Central memory CD4-positive, alpha-beta T cell (primary cell): ENCODE data around the gene MAP7D1.
"Not testable (repeated sequence)": the region's sequence is repeated elsewhere in the genome, so short reads cannot be mapped to it uniquely, and the experiment has no call there.

Experiments
- DNase-seq: peaks from one replicate; pipeline ENCODE4 v3.0.0; 2022

Gene MAP7D1

DNA sequence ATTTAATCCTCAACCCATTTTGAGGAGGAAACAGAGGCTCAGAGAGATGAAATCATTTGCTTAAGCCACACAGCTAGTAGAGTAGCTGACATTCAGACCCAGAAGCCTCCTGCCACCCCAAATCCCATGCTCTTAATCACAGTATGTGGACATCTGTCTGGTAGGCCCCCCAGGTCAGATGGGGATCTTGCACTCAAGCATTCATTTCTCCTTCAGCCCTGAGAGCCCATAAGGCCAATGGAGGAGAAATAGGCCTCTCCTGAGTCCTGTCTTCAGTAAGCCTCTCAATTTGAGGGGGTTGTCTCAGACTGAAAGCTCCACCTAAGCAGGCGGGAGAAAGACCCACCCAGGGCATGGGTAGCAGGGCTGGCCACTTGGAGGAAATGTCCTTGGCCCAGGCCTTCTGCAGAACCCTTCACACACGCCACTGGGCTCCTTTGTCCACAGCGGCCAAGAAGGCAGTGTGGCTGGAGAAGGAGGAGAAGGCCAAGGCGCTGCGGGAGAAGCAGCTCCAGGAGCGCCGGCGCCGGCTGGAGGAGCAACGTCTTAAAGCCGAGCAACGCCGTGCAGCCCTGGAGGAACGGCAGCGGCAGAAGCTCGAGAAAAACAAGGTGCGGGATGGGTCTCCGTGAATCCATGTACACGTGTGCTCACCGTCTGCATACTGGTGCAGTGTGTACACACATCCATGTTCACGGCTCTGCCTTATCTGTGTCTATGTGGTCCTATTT lies 16.2 kb downstream of the MAP7D1 start:
- no peak for DNase-seq

DNA sequence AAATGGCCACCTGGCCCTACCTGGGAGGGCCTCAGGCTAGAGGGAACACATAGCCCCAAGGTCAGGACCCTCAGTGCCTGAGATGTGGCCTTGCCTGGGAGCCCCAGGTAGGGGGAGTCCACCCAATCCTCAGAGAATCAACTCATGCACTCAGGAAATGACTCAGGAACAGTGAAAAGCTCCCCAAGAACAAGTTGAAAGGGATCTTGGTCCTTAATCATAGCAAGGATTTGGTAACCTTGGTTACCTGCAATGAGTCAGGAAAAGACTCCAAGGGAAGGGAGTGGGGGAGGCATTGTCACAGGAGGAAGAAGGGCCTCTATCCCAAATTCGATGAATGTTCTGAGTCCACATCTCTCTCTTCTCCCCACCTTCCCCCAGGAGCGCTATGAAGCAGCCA lies 17.0 kb downstream of the MAP7D1 start:
- no peak for DNase-seq

DNA sequence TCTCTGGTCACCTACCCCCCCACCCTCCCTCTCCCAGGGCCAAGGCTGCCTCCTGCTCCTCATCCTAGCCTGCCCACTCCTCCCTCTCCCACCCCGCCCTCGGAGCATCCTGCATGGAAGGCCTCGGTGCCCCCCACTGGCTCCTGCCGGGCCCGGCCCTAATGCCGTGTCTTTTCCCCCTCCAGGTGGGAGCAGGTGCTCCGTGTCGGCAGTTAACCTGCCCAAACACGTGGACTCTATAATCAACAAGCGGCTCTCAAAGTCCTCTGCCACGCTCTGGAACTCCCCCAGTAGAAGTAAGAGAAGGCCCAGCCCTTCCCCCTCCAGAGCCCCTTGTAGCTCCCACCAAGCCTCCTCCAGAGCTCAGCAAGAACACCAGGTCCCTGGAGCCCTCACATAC lies 18.8 kb downstream of the MAP7D1 start:
- no peak for DNase-seq

DNA sequence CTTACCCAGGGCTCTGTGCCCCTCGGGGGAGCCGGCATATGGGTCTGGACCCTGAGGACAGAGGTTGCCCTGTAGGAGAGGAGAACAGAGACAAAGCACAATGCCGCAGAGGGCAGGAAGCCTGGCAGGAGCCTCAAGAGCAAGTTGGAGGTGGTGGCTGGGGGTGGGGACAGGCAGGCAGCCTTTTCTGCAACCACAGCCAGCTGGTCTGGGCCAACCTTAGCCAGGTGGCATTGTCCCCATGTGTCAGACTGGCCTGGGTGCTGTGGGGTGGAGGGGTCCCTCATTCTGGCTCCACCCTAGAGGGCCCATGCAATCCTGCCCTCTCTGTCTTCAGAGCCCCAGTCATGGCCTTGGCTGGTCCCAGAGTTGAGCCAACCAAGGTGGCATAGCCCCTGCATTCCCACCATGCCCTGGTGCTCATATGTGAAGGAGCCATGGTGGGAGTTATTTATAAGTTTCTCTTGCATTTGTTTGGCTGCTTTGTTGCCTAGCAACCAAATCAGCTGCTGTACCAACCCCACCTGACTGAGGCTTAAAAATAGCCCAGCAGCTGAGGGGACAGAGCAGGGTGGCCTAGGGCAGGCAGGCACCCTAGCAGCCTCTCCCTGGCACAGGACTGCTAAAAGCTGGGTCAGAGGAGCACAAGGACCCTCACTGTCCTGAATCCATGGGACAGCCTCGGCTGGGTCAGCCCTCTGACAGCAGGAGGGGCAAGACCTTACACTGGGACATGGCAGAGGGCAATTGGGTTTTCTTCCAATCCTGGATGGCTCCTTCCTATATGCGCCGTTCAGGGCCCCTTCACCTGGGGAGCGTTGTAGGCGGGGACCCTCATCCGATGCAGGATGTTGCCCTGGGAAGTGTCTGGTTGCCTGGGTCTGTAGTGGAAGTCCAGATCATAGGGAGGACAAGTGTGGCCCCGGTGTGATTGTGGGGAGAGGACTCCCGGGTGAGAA lies 19.5 kb downstream of the MAP7D1 start:
- DNase-seq = no peak

DNA sequence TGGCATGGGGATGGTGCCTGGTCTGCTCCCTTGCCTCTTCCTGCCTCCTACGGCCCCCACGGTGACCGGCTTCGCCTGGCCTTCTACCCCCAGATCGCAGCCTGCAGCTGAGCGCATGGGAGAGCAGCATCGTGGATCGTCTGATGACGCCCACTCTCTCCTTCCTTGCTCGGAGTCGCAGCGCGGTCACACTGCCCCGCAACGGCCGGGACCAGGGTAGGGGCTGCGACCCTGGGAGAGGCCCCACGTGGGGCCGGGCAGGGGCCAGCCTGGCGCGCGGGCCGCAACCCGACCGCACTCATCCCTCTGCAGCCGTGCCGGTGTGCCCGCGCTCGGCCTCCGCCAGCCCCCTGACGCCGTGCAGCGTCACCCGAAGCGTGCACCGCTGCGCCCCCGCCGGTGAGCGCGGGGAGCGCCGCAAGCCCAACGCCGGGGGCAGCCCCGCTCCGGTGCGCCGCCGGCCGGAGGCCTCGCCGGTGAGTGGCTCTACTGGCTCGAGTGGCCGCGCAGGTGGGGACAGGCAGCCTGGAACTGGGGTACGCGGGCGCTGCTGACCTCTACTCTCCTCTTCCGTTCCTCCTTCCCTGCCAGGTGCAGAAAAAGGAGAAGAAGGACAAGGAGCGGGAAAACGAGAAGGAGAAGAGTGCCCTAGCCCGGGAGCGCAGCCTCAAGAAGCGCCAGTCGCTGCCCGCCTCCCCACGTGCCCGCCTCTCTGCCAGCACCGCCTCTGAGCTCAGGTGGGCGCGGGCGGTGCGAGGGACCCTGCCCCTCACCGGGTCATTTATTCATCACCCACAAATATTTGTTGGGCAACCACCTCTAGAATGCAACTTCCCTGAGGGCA lies 20.4 kb downstream of the MAP7D1 start:
- no peak for DNase-seq

DNA sequence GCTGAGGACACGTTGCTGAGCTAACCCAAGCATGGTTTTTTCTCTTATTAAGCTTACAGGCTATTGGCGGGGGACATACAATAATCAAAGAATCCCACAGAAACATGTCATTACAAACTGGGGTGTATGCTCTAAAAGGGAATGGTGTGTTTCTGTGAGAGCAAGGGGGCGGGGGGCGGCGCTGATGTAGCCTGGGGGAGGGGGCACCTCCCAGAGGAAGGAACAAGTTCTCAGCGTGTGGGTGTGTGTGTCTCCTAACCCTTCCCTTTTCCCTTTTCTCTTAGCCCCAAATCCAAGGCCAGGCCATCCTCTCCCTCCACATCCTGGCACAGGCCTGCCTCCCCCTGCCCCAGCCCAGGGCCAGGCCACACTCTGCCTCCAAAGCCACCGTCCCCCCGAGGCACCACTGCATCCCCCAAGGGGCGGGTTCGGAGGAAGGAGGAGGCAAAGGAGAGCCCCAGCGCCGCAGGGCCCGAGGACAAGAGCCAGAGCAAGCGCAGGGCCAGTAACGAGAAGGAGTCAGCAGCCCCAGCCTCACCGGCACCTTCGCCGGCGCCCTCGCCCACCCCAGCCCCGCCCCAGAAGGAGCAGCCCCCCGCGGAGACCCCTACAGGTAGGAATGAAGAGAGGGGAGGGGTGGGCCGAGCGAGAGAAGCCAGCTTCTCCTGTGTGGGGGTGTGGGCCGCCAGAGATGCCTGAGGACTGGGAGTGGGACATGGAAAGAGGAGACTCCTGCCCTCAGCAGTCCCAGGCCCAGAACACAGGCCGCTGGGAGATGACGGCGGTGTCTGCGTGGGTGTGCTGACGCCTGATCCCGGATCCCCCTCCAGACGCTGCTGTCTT lies 21.9 kb downstream of the MAP7D1 start:
- no peak for DNase-seq

DNA sequence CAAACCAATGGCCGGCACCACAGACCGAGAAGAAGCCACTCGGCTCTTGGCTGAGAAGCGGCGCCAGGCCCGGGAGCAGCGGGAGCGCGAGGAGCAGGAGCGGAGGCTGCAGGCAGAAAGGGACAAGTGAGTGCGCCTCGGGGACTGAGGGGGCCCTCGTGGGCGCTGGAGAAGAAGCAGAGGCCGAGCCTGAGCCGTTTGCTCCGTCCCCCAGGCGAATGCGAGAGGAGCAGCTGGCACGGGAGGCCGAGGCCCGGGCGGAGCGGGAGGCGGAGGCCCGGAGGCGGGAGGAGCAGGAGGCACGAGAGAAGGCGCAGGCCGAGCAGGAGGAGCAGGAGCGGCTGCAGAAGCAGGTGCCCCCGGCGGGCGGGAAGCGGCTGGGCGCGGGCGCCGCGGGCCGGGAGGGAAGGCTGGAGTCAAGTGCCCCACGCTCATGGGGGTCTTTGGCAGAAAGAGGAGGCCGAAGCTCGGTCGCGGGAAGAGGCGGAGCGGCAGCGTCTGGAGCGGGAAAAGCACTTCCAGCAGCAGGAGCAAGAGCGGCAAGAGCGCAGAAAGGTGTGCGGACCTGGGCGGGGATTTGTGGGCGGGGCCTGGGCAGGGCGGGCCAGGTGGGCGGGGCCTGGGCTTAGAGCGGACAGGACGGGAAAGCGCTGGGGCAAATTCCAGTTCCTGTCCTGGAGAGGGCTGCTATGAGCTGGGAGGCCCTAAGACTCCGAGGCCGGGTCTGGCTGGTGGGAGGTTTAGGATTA lies 22.7 kb downstream of the MAP7D1 start:
- no peak for DNase-seq

DNA sequence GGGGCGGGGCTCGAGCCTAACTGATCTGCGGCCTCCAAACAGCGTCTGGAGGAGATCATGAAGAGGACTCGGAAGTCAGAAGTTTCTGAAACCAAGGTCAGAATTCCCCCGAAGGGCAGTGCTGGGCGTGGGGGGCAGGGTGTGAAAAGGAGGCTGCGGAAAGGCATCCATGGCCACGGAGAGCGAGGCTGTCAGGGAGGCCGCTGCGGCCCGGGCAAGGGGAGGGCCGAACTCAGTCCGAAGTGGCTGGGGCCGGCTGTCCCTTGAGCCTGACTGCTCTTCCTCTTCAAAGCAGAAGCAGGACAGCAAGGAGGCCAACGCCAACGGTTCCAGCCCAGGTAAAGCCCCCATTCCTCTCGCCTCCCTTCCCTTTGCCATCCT lies 23.2 kb downstream of the MAP7D1 start:
- no peak for DNase-seq

DNA sequence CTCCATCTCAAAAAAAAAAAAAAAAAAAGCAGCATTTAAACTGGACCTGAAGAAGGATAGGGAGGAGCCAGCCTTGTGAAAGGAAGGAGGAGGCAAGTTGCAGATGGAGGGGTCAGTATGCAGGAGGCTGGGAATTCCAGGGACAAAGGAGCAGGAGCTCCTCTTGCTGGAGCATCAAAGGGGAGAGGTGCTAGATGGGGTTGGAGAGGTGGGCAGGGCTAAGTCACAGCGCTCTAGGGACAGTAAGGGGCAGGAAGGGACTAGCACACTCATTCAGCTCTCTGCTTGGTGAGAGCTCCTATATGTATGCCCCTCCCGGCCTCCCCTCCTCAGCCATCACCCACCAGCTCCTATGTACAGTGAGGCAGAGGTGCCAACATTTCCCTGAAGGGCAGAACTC lies 26.8 kb downstream of the MAP7D1 start:
- DNase-seq = no peak

DNA sequence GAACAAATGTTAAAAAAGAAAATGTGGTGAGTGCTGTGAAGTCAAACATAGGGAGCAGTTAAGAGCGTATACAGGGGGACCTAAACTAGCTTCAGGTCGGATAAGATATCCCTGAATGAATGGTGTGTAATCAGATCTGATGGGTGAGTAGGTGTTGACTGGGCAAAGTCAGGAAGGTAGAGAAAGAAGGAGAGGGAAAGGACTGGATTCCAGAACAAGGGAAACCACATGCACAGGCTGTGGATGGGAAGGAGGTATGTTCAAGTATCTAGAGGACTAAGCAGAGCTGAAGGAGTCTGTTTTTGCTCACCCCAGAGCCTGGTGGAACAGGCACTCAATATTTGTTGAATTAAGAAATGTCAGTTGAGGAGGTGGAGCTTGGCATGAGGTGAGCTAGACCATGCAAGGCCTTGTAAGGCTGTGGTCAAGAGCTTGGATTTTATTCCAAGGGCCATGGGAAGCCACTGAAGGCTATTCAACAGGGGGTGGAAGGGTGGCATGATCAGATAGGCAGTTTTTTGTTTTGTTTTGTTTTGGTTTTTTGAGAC lies 27.4 kb downstream of the MAP7D1 start:
- DNase-seq = no peak

DNA sequence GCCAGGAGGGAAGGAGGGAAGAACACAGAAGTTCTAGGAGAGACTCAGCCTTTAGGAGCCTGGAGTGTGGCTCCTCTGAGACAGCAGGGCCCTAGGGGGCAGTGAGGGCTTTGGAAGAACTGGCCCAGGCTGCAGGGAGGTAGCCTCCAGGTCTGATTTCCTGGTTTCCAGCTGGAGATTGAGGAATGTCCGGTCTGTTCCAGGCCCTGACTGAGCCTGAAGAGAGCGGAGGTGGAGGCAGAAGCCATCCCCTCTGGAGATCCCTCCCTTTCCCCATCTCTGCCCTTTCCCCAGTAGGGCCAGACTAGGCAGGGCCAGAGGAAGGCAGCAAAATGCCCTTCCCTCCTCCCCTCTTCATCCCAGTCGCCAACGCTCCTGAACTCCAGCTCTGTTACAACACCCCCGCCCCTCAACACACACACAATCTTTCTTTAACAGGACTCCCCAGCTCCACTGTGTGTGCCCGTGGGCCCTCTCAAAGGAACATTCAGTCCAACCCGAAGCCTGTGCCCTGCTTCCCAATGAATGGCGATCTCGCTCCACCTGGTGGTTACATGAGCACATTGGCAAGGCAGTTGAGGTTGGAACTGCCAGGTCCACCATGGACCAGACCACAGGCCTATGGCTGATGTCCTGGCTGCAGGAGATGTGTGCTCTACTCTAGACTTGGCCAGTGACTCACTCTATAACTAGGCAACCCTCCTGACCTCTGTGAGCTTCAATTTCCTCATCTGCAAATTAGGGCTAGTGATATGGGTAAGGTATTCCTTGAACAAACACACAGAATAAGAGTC lies 32.0 kb downstream of the MAP7D1 start:
- peak; percentile 80 for DNase-seq

DNA sequence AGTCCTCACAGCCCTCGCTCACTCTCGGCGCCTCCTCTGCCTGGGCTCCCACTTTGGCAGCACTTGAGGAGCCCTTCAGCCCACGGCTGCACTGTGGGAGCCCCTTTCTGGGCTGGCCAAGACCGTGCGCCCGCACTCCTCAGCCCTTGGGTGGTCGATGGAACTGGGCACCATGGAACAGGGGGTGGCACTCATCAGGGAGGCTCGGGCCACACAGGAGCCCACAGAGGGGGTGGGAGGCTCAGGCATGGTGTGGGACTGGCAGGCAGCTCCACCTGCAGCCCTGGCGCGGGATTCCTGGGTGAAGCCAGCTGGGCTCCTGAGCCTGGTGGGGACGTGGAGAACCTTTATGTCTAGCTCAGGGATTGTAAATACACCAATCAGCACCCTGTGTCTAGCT lies 40.8 kb downstream of the MAP7D1 start:
- DNase-seq = not testable (repeated sequence)

DNA sequence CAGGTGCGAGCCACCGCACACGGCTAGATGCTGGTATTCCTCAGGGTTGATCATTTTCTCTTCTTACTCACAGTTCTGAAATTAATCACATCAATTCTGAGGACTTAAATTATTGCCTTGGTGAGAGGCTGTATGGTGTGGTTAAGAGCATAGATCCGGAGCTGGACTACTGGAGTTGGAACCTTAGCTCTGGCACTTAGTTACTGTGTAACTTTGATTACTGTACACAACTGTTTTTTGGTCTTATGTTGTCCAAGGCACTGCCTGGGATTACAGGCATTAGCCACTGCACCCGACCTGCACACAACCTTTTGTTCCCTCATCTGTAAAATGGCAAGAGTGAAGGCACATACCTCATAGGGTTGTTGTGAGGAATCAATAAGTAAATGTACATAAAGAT lies 42.7 kb downstream of the MAP7D1 start:
- DNase-seq = no peak

DNA sequence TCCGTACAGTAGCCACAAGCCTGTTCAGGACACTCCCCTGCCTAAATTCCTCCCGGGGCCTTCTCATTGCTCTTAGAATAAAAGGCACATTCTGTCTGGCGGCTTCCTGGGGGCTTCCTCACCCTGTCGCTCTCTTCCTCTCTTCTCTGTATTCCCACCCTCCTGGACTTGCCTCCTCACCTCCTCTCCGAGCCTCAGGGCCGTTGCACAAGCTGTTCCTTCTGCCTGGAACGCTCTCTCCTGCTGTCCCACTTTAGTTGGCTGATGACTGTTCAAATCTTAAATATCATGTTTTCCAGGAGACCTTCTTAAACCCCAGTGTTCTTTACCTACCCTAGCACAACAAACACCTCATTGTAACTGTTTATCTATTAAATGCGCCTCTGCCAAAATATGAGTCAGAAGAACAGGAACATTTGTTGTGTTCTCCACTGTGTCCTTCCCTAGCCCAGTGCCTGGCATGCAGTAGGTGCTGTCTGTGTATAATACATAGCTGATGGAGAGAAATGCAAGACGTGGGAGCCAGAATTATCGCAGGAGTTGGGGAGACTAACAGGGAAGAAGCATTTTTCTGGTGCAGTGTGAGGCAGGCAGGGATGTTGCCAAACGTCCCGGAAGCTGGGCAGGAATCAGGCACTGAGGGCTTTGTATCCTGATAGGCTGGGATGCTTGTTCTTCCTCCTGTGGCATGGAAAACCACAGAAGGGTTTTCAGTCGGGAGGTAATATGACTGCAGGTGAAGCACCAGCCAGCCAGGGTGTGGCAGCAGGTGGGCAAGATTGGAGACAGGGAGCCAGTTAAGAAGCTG lies 44.2 kb downstream of the MAP7D1 start:
- no peak for DNase-seq

DNA sequence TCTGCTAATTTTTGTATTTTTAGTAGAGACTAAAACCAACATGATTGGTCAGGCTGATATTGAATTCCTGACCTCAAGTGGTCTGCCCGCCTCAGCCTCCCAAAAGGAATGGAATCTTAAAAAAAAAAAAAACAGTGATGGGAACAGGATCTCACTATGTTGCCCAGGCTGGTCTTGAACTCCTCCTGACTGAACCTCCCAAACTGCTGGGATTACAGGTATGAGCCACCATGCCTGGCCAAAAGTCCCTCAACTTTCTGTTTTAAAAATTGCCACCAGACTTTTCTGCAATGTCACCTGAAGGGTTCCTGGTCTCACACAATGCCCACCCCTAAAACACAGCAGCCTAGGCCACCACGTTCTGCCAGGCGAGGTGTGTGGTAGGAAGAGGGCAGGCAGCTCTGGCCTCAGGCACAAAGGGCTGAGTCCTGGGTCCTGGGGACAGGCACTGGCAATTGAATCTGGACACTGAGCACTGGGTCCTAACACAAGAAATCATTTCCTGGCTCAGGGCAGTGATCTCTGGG lies 47.1 kb downstream of the MAP7D1 start:
- DNase-seq = no peak

DNA sequence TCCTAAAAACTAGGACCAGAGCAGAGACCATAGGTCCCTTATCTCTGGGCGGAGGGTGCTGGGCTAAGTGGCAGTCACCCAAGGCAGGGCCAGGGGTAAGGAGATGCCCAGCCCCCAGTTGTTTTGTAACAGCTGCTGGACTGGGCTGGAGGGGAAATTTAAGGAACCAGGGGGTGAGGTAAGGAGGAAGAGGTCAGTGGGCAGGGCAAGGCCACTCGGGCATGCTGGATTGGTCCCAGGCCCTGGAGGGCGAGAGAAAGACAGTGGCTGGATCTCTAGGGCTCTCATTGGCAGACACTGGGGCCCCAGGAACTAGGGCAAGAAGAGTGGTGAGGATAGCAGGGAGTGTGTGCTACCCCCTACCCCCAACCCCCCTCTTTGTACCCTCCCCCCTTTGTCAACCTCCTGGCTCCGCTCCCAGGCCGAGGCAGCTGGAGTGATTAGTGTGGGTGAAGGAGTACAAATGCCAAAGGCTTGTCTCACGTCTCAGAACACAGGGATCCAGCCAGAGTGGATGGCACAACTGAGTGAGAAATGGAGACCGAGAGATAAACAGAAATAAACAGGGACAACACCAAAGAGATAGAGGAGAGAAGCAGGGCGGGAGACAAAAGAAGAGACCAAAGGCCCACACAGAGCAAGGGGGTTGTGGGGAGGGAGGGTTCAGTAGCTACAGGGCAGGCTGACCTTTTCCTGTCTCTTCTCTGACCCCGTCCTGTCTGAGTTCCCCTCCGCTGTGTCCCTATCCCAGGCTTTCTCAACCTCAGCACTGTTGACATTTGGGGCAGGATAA lies 47.8 kb downstream of the MAP7D1 start:
- DNase-seq = no peak

DNA sequence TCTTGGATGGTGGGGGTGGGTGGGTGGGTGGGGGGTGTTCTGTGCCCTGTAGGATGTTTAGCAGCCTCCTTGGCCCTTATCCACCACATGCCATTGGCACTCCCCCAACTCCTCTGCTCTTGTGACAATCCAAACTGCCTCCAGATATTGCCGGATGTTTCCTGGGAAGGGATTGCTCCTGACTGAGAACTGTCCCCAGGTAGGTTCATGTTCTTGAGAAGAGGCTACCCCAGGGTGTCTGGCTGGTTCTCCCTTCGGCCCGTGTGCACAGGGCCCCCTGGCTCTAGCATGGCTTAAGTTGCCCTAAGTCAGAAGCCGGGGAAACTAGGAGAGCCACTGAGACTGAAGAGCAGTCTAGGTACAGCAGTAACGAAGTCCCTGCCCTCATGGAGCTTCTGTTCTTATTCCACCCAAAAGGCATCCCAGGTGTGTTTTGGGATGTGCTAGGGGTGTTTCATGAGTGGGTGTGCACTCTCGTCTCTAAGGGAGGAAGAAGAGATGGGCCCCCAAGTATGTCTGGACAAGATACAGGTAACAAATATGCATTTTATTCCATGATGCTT lies 48.5 kb downstream of the MAP7D1 start:
- DNase-seq = no peak

DNA sequence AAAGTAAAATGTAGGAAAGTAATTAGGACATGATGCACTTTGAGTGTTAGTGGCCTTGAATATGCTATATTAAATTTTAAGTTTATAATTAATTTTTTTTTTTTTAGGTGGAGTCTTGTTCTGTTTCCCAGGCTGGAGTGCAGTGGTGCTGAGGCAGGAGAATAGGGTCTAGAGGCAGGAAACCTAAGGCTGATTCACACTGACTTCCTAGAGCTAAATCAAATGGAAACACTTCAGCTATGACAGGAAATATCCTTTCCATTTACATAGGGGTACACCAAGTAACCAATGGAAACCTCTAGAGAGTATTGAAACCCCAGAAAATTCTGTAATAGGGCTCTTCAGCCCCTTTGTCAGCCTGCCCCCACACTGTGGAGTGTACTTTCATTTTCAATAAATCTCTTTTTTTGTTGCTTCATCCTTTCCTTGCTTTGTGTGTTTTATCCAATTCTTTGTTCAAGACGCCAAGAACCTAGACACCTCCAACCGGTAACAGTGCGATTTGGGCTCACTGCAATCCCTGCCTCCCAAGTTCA lies 50.4 kb downstream of the MAP7D1 start:
- DNase-seq = no peak
